PC-3 (cell line): ENCODE data around the gene KIF6. TPM values are rescaled to one million over a fixed set of nuclear protein-coding genes. Genes with fewer than 3 reads are reported as not detected.

Experiments
- ATAC-seq: fragments of 200-7000 bp; cut with Tn5 transposase; 2 replicates; pipeline ENCODE4 v1.9.1; 2020; ENCODE audit warnings: mild to moderate bottlenecking, moderate library complexity
- BruUV-seq: library from RNA; stranded (reverse); fragments of 400-500 nt; replicated peaks from 2 replicates; lab custom pipeline; 2021; lab: Mats Ljungman, UMichigan
- CTCF ChIA-PET: fragments of 300-600 bp; sonication (Branson Sonifier 250); formaldehyde crosslinking; loops from one replicate; lab custom pipeline; 2022; ENCODE audit warnings: antibody characterized with exemption; lab: Charles Lee
- POLR2A ChIA-PET: fragments of 300-600 bp; sonication (Branson Sonifier 250); formaldehyde crosslinking; loops from one replicate; lab custom pipeline; 2022; ENCODE audit warnings: antibody characterized with exemption; ENCODE audit not compliant: unreplicated experiment; lab: Charles Lee
- DNase-seq: peaks from one replicate; pipeline ENCODE4 v3.0.0-alpha.2; 2015
- H2AFZ ChIP-seq: fragments of 300-600 bp; sonication (generic); 2 replicates; pipeline ENCODE4 v1.6.0; 2016; ENCODE audit warnings: antibody characterized with exemption, low read length
- H3F3A ChIP-seq: fragments of 300-600 bp; sonication (generic); one replicate; pipeline ENCODE4 v1.6.0; 2017; ENCODE audit warnings: antibody characterized with exemption, low read length, control low read depth, mild to moderate bottlenecking; ENCODE audit not compliant: unreplicated experiment
- H3K27ac ChIP-seq: fragments of 300-600 bp; sonication (generic); 2 replicates; pipeline ENCODE4 v1.5.1; 2016; ENCODE audit warnings: mild to moderate bottlenecking, low read length
- H3K27me3 ChIP-seq: fragments of 300-600 bp; sonication (generic); 2 replicates; pipeline ENCODE4 v1.6.1; 2016; ENCODE audit warnings: low read length, mixed read lengths
- H3K36me3 ChIP-seq: fragments of 300-600 bp; sonication (generic); 2 replicates; pipeline ENCODE4 v1.6.1; 2016; ENCODE audit warnings: low read depth, mixed run types, low read length, mixed read lengths
- H3K4me1 ChIP-seq: fragments of 300-600 bp; sonication (generic); 2 replicates; pipeline ENCODE4 v1.5.1; 2016; ENCODE audit warnings: low read length; ENCODE audit not compliant: insufficient read depth
- H3K4me2 ChIP-seq: fragments of 300-600 bp; sonication (generic); 2 replicates; pipeline ENCODE4 v1.6.0; 2016; ENCODE audit warnings: low read length
- H3K4me3 ChIP-seq: fragments of 300-600 bp; sonication (generic); 2 replicates; pipeline ENCODE4 v1.5.1; 2016; ENCODE audit warnings: mild to moderate bottlenecking, low read length, mixed read lengths
- H3K79me2 ChIP-seq: fragments of 300-600 bp; sonication (generic); 2 replicates; pipeline ENCODE4 v1.6.1; 2017; ENCODE audit warnings: low read length, mixed read lengths
- H3K9ac ChIP-seq: fragments of 300-600 bp; sonication (generic); 2 replicates; pipeline ENCODE4 v1.6.0; 2016; ENCODE audit warnings: mild to moderate bottlenecking, low read length
- H3K9me2 ChIP-seq: fragments of 300-600 bp; sonication (generic); replicated peaks from 2 replicates; pipeline ENCODE4 v1.6.1; 2016; ENCODE audit warnings: mixed run types, low read length, mixed read lengths
- H3K9me3 ChIP-seq: fragments of 300-600 bp; sonication (generic); 2 replicates; pipeline ENCODE4 v1.6.1; 2016; ENCODE audit warnings: low read length, mixed read lengths
- H4K20me1 ChIP-seq: fragments of 300-600 bp; sonication (generic); 2 replicates; pipeline ENCODE4 v1.6.1; 2016; ENCODE audit warnings: low read length, mixed read lengths
- CTCF ChIP-seq: fragments of 300-600 bp; sonication (generic); conservative IDR thresholded peaks from 2 replicates; pipeline ENCODE4 v1.5.1; 2017; ENCODE audit warnings: antibody characterized with exemption, low read depth, mild to moderate bottlenecking, low read length
- EZH2 ChIP-seq: fragments of 300-600 bp; sonication (generic); IDR thresholded peaks from one replicate; pipeline ENCODE4 v1.6.1; 2017; ENCODE audit warnings: antibody characterized with exemption, mild to moderate bottlenecking, low read length; ENCODE audit not compliant: unreplicated experiment
- EZH2phosphoT487 ChIP-seq: fragments of 300-600 bp; sonication (generic); IDR thresholded peaks from 2 replicates; pipeline ENCODE4 v1.6.1; 2018; ENCODE audit warnings: mild to moderate bottlenecking, antibody characterized with exemption, low read length, borderline replicate concordance
- intact Hi-C: fragments of 100-400 bp; cut with micrococcal nuclease; formaldehyde crosslinking; loops from 2 replicates; pipeline ENCODE4 v1.9.0; 2023
- total RNA-seq: library from RNA; depleted of rRNA; stranded (reverse); fragments of >200 nt; gene quantifications from 2 replicates; pipeline ENCODE4 v1.2.3, GENCODE V29; 2014

The KIF6 gene
- total RNA-seq, 1 experiment from 2014 or later, result 0.07 TPM

- POLR2A ChIA-PET, result no interaction called here
- Histone ChIP-seq H3F3A (no peaks in the 10 kb centered on the region), H3K9me3 (no peaks in the 10 kb centered on the region), H4K20me1 (no peaks in the 10 kb centered on the region), H3K79me2 (no peaks in the 10 kb centered on the region), H2AFZ (no peak overlapping the region), H3K4me1 (no peaks in the 10 kb centered on the region), H3K27me3 (peaks cover 7% of the 10 kb centered on the region; the same call in 1 of the 2 replicates), H3K9me2 (no peaks in the 10 kb centered on the region), H3K4me3 (no peak overlapping the region), H3K4me2 (no peak overlapping the region), H3K9ac (no peak overlapping the region), H3K27ac (no peak overlapping the region), H3K36me3 (no peaks in the 10 kb centered on the region)
- DNase-seq, result no peak
- CTCF ChIA-PET, result no interaction called here
- intact Hi-C loops, result no loop called here
- no TSS peak for BruUV-seq
- ATAC-seq, result no peak
- no peak for TF ChIP-seq EZH2
- TF ChIP-seq EZH2phosphoT487, result no peak
- no peak for TF ChIP-seq CTCF
Observed at GRCh38 chr6:39558079-39558478, 167.1 kb downstream of the KIF6 start.

GRCh38 chr6:39555136-39555535, 170.1 kb downstream of the KIF6 start:
- BruUV-seq, result no TSS peak

More at GRCh38 chr6:39555136-39555535, 170.1 kb downstream of the KIF6 start:
- no peaks in the 10 kb centered on the region for H3K79me2 ChIP-seq
- no peak overlapping the region for H3K4me3 ChIP-seq
- CTCF ChIA-PET, result no interaction called here
- no peak for TF ChIP-seq EZH2phosphoT487
- no peak for TF ChIP-seq CTCF
- no peak for TF ChIP-seq EZH2
- no peaks in the 10 kb centered on the region for H3K36me3 ChIP-seq
- no peaks in the 10 kb centered on the region for H3K9me3 ChIP-seq
- no peak overlapping the region for H2AFZ ChIP-seq
- intact Hi-C loops, result no loop called here
- no peak overlapping the region for H3K9ac ChIP-seq
- peaks cover 8% of the 10 kb centered on the region; the same call in 1 of the 2 replicates for H3K27me3 ChIP-seq
- no peaks in the 10 kb centered on the region for H4K20me1 ChIP-seq
- DNase-seq (no peak), ATAC-seq (no peak)
- H3F3A ChIP-seq, result no peaks in the 10 kb centered on the region
- H3K9me2 ChIP-seq, result no peaks in the 10 kb centered on the region
- H3K4me2 ChIP-seq, result no peak overlapping the region
- no peak overlapping the region for H3K27ac ChIP-seq
- no peaks in the 10 kb centered on the region for H3K4me1 ChIP-seq
- POLR2A ChIA-PET, result no interaction called here
